Spleen (tissue), 11 donors: ENCODE measurements around the gene LIN7B. TPM values are rescaled to one million over a fixed set of nuclear protein-coding genes. Genes with fewer than 3 reads are reported as not detected.
"Not testable (repeated sequence)": the region's sequence is repeated elsewhere in the genome, so short reads cannot be mapped to it uniquely, and the experiment has no call there.

Experiments used
- DNase-seq: peaks from one replicate; pipeline ENCODE4 v3.0.0-alpha.2; 2020
- H3K27ac ChIP-seq, 8 donors: fragments of 200-600 bp; sonication (generic) in 7 of 8; 1 replicate in 4 of 8; 2 replicates in 4 of 8; pipeline versions ENCODE4 v1.5.0 to v1.8.0; 2016 to 2021; ENCODE audit warnings: inconsistent platforms in 4 of 8, mild to moderate bottlenecking in 4 of 8, moderate library complexity in 1 of 8
- H3K27me3 ChIP-seq, 7 donors: fragments of 200-600 bp; sonication (generic) in 6 of 7; replicated peaks in 1 of 7; 1 replicate in 4 of 7; 2 replicates in 3 of 7; pipeline versions ENCODE4 v1.5.0 to v1.8.0; 2016 to 2021; ENCODE audit warnings: inconsistent platforms in 3 of 7, mild to moderate bottlenecking in 1 of 7
- H3K36me3 ChIP-seq, 6 donors: fragments of 200-600 bp; sonication (generic) in 5 of 6; 1 replicate in 4 of 6; 2 replicates in 2 of 6; pipeline versions ENCODE4 v1.5.0 to v1.8.0; 2016 to 2021; ENCODE audit warnings: inconsistent platforms in 2 of 6
- H3K4me1 ChIP-seq, 6 donors: fragments of 200-600 bp; sonication (generic) in 5 of 6; 1 replicate in 3 of 6; 2 replicates in 3 of 6; pipeline versions ENCODE4 v1.5.0 to v1.8.0; 2016 to 2021; ENCODE audit warnings: inconsistent platforms in 3 of 6
- H3K4me3 ChIP-seq, 8 donors: fragments of 200-600 bp; sonication (generic) in 7 of 8; 1 replicate in 4 of 8; 2 replicates in 4 of 8; pipeline versions ENCODE4 v1.5.0 to v1.8.0; 2016 to 2021; ENCODE audit warnings: inconsistent platforms in 4 of 8, mild to moderate bottlenecking in 4 of 8, moderate library complexity in 2 of 8
- H3K9me3 ChIP-seq, 8 donors: fragments of 200-600 bp; sonication (generic) in 7 of 8; 1 replicate in 4 of 8; 2 replicates in 4 of 8; pipeline versions ENCODE4 v1.5.0 to v1.8.0; 2016 to 2021; ENCODE audit warnings: inconsistent platforms in 4 of 8
- CTCF ChIP-seq, 11 experiments: fragments of 200-600 bp in 7 of 11; fragments of 450-650 bp in 4 of 11; sonication (generic) in 4 of 11; IDR thresholded peaks in 8 of 11; conservative IDR thresholded peaks in 3 of 11; 1 replicate in 7 of 11; 2 replicates in 4 of 11; pipeline versions ENCODE4 v1.4.0 to v1.8.0; 2016 to 2021; ENCODE audit warnings: antibody characterized with exemption in 11 of 11, inconsistent platforms in 4 of 11, mild to moderate bottlenecking in 1 of 11
- POLR2A ChIP-seq, 3 donors: fragments of 450-650 bp; IDR thresholded peaks; one replicate each; pipeline ENCODE4 v1.5.1; 2017; ENCODE audit warnings: antibody characterized with exemption in 3 of 3, mild to moderate bottlenecking in 1 of 3
- POLR2AphosphoS5 ChIP-seq, 3 donors: sonication (generic); formaldehyde crosslinking; IDR thresholded peaks; one replicate each; pipeline ENCODE4 v1.5.1; 2017; ENCODE audit warnings: antibody characterized with exemption in 3 of 3
- WGBS, 5 donors: extraction: QIAGEN DNeasy Blood & Tissue Kit in 3 of 5; methylation state at CpG; one replicate each; pipeline versions ENCODE4 v1.1.5 to v1.1.7; 2013 to 2018; 5-methylcytosine and 5-hydroxymethylcytosine counted together
- intact Hi-C: fragments of 100-400 bp; cut with DNase I; formaldehyde crosslinking; loops from one replicate; pipeline ENCODE4 v1.15.0; 2023; ENCODE audit warnings: low total_unique reads
- polyA plus RNA-seq, 3 donors: library from polyadenylated mRNA; stranded (reverse); fragments of 200-250 nt; gene quantifications; one replicate each; pipeline ENCODE4 v1.2.1, GENCODE V29; 2013
- total RNA-seq, 7 donors: library from RNA; depleted of rRNA in 3 of 7; stranded (reverse); fragments of >200 nt in 3 of 7; fragmentation: NEBNext Ultra II Directional in 4 of 7; extraction: Animal tissue kit (Norgen Biotek cat#: 25700) in 4 of 7; gene quantifications; one replicate each; pipeline versions ENCODE4 v1.1.0 to v1.2.1, GENCODE V29; 2016 to 2021
- donor health status: healthy with polysubstance abuse.
- donor health status: DM: no; HTN: no; CAD: no; lungs with moderate emphysema.
- donor health status: DM: no; HTN: no; CAD: no.
- donor health status: Bipolar disorder and iron deficiency.
- donor health status: healthy.
- donor health status: DM: no; HTN: no; CAD: no.
- donor health status: DM: yes; HTN: yes; CAD: no.

Gene LIN7B
- total and polyA plus RNA-seq, 10 donors = 2.7 to 9.6 (median 6.4) TPM

DNA sequence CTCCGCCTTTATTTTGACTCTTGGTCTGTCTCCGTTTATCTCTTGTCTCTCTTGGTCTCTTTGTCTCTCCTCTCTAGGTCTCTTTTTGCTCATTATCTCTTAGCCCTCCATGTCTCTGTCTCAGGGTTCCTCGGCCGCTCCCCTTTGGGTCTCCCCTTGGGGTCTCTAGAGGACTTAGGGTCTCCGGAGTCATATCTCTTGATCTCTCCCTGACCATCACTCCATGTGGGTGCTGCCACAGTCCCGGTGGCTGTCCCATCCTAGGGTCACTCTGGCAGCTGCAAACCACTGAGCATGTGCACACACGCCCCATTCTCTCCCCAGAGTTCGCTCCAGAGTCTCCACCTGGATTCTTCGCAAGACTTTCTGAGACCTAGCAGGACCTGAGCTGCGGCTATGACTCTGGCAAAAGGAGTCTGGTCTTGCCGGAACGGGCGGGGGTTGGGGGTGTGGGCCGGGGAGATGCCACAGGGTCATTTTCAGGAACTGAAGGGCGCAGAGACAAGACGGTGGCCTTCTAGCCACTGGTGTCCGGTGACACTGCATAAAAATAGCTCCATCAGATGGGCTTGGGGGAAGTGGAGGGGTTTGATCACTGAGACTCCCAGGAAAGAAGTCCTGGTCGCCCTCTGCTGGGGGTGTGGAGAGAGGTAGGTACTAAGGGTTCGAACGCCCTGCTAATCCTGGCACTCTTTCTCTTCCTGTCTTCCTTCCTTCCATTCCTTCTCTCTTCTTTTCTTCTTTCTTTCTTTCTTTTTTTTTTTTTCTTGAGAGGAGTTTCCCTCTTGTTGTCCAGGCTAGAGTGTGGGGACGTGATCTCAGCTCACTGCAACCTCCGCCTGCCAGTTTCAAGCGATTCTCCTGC is 40.4 kb upstream of the LIN7B start:
- Histone ChIP-seq H3K36me3 (no peaks in the 10 kb centered on the region), H3K27ac (no peak overlapping the region), H3K9me3 (peaks cover 0 to 4% (median 0%) of the 10 kb centered on the region in 8 donors), H3K27me3 (peaks cover 0 to 82% (median 52%) of the 10 kb centered on the region in 7 donors), H3K4me3 (no peak overlapping the region), H3K4me1 (peaks cover 0 to 16% (median 6%) of the 10 kb centered on the region in 6 donors)
- DNase-seq = no peak
- 62 to 68% (median 64%) methylated on average over 22 to 23 of the region's 23 CpGs for WGBS, 5 donors
- intact Hi-C loops = no loop called here
- TF ChIP-seq CTCF (IDR thresholded peaks at IDR 0.05 in 8 of 11, conservative IDR thresholded peaks at IDR 0.05 in 3 of 11) (peak in 1 of 11 experiments; percentile 14), POLR2AphosphoS5 (IDR thresholded peaks at IDR 0.05) (no peak)

- 15 to 27% (median 23%) methylated on average over 7 to 9 of the region's 9 CpGs for WGBS, 5 donors
- peaks cover 0 to 16% (median 6%) of the 10 kb centered on the region in 6 donors for H3K4me1 ChIP-seq
- intact Hi-C loops, H3K4me3 ChIP-seq, H3K9me3 ChIP-seq, H3K36me3 ChIP-seq, H3K27ac ChIP-seq: not testable (repeated sequence)
- TF ChIP-seq CTCF (IDR thresholded peaks at IDR 0.05 in 8 of 11, conservative IDR thresholded peaks at IDR 0.05 in 3 of 11) = peak; percentile 43 to 75 (median 63)
- peak; percentile 78 for DNase-seq
- H3K27me3 ChIP-seq = peaks cover 0 to 70% (median 42%) of the 10 kb centered on the region in 7 donors
Observed at GRCh38 chr19:49074869-49075268, 39.3 kb upstream of the LIN7B start.

DNA sequence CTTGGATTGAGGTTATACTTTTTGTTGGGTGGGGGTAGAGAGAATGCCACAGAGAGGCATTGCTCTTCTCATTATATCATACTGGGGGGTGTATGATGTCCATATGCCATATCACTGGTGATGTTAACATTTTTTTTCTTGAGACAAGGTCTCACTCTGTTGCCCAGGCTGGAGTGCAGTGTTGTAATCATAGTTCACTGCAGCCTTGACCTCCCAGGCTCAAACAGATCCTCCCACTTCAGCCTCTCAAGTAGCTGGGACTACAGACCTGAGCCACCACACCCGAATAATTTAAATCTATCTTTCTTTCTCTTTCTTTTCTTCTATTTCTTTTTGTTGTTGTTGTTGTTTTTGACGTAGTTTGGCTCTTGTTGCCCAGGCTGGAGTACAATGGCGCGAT is 33.8 kb upstream of the LIN7B start:
- H3K4me1 ChIP-seq = peaks cover 3 to 10% (median 7%) of the 10 kb centered on the region in 6 donors
- DNase-seq = no peak
- H3K9me3 ChIP-seq = no peaks in the 10 kb centered on the region
- H3K36me3 ChIP-seq = no peaks in the 10 kb centered on the region
- H3K4me3 ChIP-seq = no peak overlapping the region
- peaks cover 0 to 15% (median 0%) of the 10 kb centered on the region in 7 donors for H3K27me3 ChIP-seq
- WGBS, 5 donors = 70 to 91% (median 89%) methylated on average over 4 of the region's 4 CpGs
- intact Hi-C loops = no loop called here
- TF ChIP-seq CTCF (IDR thresholded peaks at IDR 0.05 in 8 of 11, conservative IDR thresholded peaks at IDR 0.05 in 3 of 11) = no peak
- TF ChIP-seq POLR2A (IDR thresholded peaks at IDR 0.05) = no peak
- no peak for TF ChIP-seq POLR2AphosphoS5 (IDR thresholded peaks at IDR 0.05)
- H3K27ac ChIP-seq = no peak overlapping the region

- no peaks in the 10 kb centered on the region for H3K9me3 ChIP-seq
- H3K27me3 ChIP-seq = peaks cover 0 to 7% (median 0%) of the 10 kb centered on the region in 7 donors
- peaks cover 0 to under 1% (median 0%) of the 10 kb centered on the region in 6 donors for H3K36me3 ChIP-seq
- H3K4me1 ChIP-seq = peaks cover 5 to 17% (median 13%) of the 10 kb centered on the region in 6 donors
- intact Hi-C loops = no loop called here
- 50 to 86% (median 83%) methylated on average over 1 of the region's 1 CpG for WGBS, 5 donors
- TF ChIP-seq POLR2AphosphoS5 (IDR thresholded peaks at IDR 0.05) (no peak), CTCF (IDR thresholded peaks at IDR 0.05 in 8 of 11, conservative IDR thresholded peaks at IDR 0.05 in 3 of 11) (no peak), POLR2A (IDR thresholded peaks at IDR 0.05) (no peak)
- no peak overlapping the region for H3K27ac ChIP-seq
- no peak for DNase-seq
- H3K4me3 ChIP-seq = no peak overlapping the region
Observed at GRCh38 chr19:49081273-49081672, 32.9 kb upstream of the LIN7B start.
